HepG2 (cell line): ENCODE data around the gene GPR158.

Experiments used
- SALL2 ChIP-seq: sonication (generic); formaldehyde crosslinking; IDR thresholded peaks from 2 replicates; pipeline ENCODE4 v1.8.1; 2023; ENCODE audit warnings: mild to moderate bottlenecking, missing genetic modification reagents, inconsistent platforms
- ZNF704 ChIP-seq: sonication (generic); formaldehyde crosslinking; IDR thresholded peaks from 2 replicates; pipeline ENCODE4 v1.8.1; 2023; ENCODE audit warnings: mild to moderate bottlenecking, inconsistent platforms, moderate library complexity, missing genetic modification reagents, borderline replicate concordance

DNA sequence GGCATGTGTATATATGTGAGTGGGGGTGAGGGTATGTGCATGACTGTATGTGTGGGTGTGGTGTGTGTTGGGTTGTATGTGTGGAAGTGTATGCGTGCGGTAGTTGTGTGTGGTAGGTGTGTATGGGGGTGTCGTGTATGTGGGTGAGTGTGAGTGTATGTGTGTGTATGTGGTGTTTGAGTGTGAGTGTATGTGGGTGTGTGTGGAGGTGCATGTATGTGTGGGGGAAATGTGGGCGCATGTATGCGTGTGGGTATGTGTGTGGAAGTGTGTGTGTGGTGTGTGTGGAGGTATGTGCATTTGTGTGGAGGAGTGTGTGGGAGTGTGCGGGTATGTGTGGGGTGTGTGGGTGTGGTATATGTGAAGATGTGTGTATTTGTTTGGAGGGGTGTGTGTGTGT is 269.5 kb downstream of the GPR158 start:
- TF ChIP-seq SALL2 (CRISPR knock-in tag) (no peak), ZNF704 (CRISPR knock-in tag) (no peak)
